Activated naive CD4-positive, alpha-beta T cell treated with anti-CD3 and anti-CD28 coated beads for 36 hours (primary cell): ENCODE measurements around the gene ZNF407. TPM values are rescaled to one million over a fixed set of nuclear protein-coding genes. Genes with fewer than 3 reads are reported as not detected.

Experiments
- CTCF ChIA-PET: fragments of 350-600 bp; sonication (Branson Sonifier 250); formaldehyde crosslinking; loops from one replicate; lab custom pipeline; 2021; ENCODE audit warnings: antibody characterized with exemption; lab: Charles Lee
- DNase-seq: peaks from one replicate; pipeline ENCODE4 v3.0.0-alpha.2; 2020
- H3K27ac Mint-ChIP-seq: one replicate; pipeline ENCODE4 v1.8.0; 2021; ENCODE audit warnings: mild to moderate bottlenecking, mixed read lengths
- H3K27me3 Mint-ChIP-seq: one replicate; pipeline ENCODE4 v1.8.0; 2021; ENCODE audit warnings: low read depth, mixed read lengths
- H3K36me3 Mint-ChIP-seq: one replicate; pipeline ENCODE4 v1.8.0; 2021; ENCODE audit warnings: low read depth, mixed read lengths
- H3K4me1 Mint-ChIP-seq: one replicate; pipeline ENCODE4 v1.8.0; 2021; ENCODE audit warnings: low read depth, mixed read lengths
- H3K4me3 Mint-ChIP-seq: one replicate; pipeline ENCODE4 v1.8.0; 2021; ENCODE audit warnings: mild to moderate bottlenecking, moderate library complexity, mixed read lengths
- H3K9me3 Mint-ChIP-seq: one replicate; pipeline ENCODE4 v1.8.0; 2021; ENCODE audit warnings: mixed read lengths
- intact Hi-C: fragments of 100-400 bp; cut with micrococcal nuclease; formaldehyde crosslinking; loops from one replicate; pipeline ENCODE4 v1.15.1; 2023
- total RNA-seq, 2 experiments: library from RNA; stranded (reverse); gene quantifications; one replicate each; pipeline ENCODE4 v1.2.3, GENCODE V29; 2021

Gene ZNF407
- total RNA-seq, 2 experiments from 2014 or later = 9.8 to 9.9 TPM

GRCh38 chr18:74895686-74896085 is 298.0 kb downstream of the ZNF407 start:
- Mint-ChIP-seq H3K9me3 (no peaks in the 10 kb centered on the region), H3K4me1 (peaks cover 2% of the 10 kb centered on the region), H3K4me3 (no peak overlapping the region), H3K27me3 (no peaks in the 10 kb centered on the region), H3K27ac (no peak overlapping the region), H3K36me3 (peaks cover 3% of the 10 kb centered on the region)
- CTCF ChIA-PET = no interaction called here
- intact Hi-C loops = loop anchor here (1.0 to 5.0 kb wide), 8 partner anchors 67 to 1453 kb away; no protein-coding TSS in a partner anchor
- no peak for DNase-seq

- no peaks in the 10 kb centered on the region for H3K27me3 Mint-ChIP-seq
- no peaks in the 10 kb centered on the region for H3K9me3 Mint-ChIP-seq
- no peak overlapping the region for H3K27ac Mint-ChIP-seq
- no peak overlapping the region for H3K4me3 Mint-ChIP-seq
- DNase-seq = peak; percentile 67
- intact Hi-C loops = loop anchor here (1.0 to 5.0 kb wide), 8 partner anchors 66 to 1452 kb away; no protein-coding TSS in a partner anchor
- H3K4me1 Mint-ChIP-seq = peaks cover 2% of the 10 kb centered on the region
- H3K36me3 Mint-ChIP-seq = no peaks in the 10 kb centered on the region
- CTCF ChIA-PET = interaction anchor here (0.7 to 1.2 kb wide), 4 partner anchors 8 to 276 kb away, joined by 3 to 4 read pairs (median 3); no protein-coding TSS in a partner anchor
Measured at GRCh38 chr18:74896390-74896991, 298.8 kb downstream of the ZNF407 start.

GRCh38 chr18:74897971-74898657 is 300.4 kb downstream of the ZNF407 start:
- H3K27ac Mint-ChIP-seq = no peak overlapping the region
- H3K4me3 Mint-ChIP-seq = no peak overlapping the region
- H3K4me1 Mint-ChIP-seq = peaks cover 2% of the 10 kb centered on the region
- CTCF ChIA-PET = interaction anchor here (1.1 to 1.2 kb wide), 2 partner anchors 10 to 275 kb away, joined by 3 read pairs; no protein-coding TSS in a partner anchor
- intact Hi-C loops = loop anchor here (2.0 to 5.0 kb wide), 4 partner anchors 64 to 1451 kb away; no protein-coding TSS in a partner anchor
- H3K9me3 Mint-ChIP-seq = no peaks in the 10 kb centered on the region
- no peaks in the 10 kb centered on the region for H3K27me3 Mint-ChIP-seq
- no peaks in the 10 kb centered on the region for H3K36me3 Mint-ChIP-seq
- DNase-seq = no peak

- CTCF ChIA-PET = no interaction called here
- H3K4me1 Mint-ChIP-seq = peaks cover 2% of the 10 kb centered on the region
- intact Hi-C loops = loop anchor here (5.0 kb wide), 3 partner anchors 63 to 828 kb away; no protein-coding TSS in a partner anchor
- DNase-seq = no peak
- no peak overlapping the region for H3K4me3 Mint-ChIP-seq
- H3K27ac Mint-ChIP-seq = no peak overlapping the region
- H3K9me3 Mint-ChIP-seq = no peaks in the 10 kb centered on the region
- no peaks in the 10 kb centered on the region for H3K27me3 Mint-ChIP-seq
- no peaks in the 10 kb centered on the region for H3K36me3 Mint-ChIP-seq
Measured at GRCh38 chr18:74898965-74899364, 301.3 kb downstream of the ZNF407 start.

GRCh38 chr18:74899554-74899953 is 301.9 kb downstream of the ZNF407 start:
- Mint-ChIP-seq H3K27me3 (no peaks in the 10 kb centered on the region), H3K36me3 (no peaks in the 10 kb centered on the region), H3K9me3 (no peaks in the 10 kb centered on the region), H3K4me3 (no peak overlapping the region), H3K27ac (no peak overlapping the region), H3K4me1 (peaks cover 2% of the 10 kb centered on the region)
- intact Hi-C loops = loop anchor here (5.0 kb wide), 3 partner anchors 63 to 828 kb away; no protein-coding TSS in a partner anchor
- CTCF ChIA-PET = no interaction called here
- peak; percentile 7 for DNase-seq

- Mint-ChIP-seq H3K36me3 (no peaks in the 10 kb centered on the region), H3K9me3 (no peaks in the 10 kb centered on the region), H3K4me1 (no peaks in the 10 kb centered on the region), H3K27me3 (no peaks in the 10 kb centered on the region), H3K4me3 (no peak overlapping the region), H3K27ac (no peak overlapping the region)
- DNase-seq = no peak
- intact Hi-C loops = no loop called here
- CTCF ChIA-PET = no interaction called here
Measured at GRCh38 chr18:74901362-74902146, 303.9 kb downstream of the ZNF407 start.

GRCh38 chr18:74902147-74902455 is 304.4 kb downstream of the ZNF407 start:
- no peak overlapping the region for H3K27ac Mint-ChIP-seq
- no peak for DNase-seq
- H3K4me3 Mint-ChIP-seq = no peak overlapping the region
- no peaks in the 10 kb centered on the region for H3K9me3 Mint-ChIP-seq
- no peaks in the 10 kb centered on the region for H3K4me1 Mint-ChIP-seq
- intact Hi-C loops = no loop called here
- no peaks in the 10 kb centered on the region for H3K27me3 Mint-ChIP-seq
- H3K36me3 Mint-ChIP-seq = no peaks in the 10 kb centered on the region
- CTCF ChIA-PET = no interaction called here

- no peaks in the 10 kb centered on the region for H3K9me3 Mint-ChIP-seq
- no peak overlapping the region for H3K4me3 Mint-ChIP-seq
- no peak for DNase-seq
- H3K27ac Mint-ChIP-seq = no peak overlapping the region
- H3K27me3 Mint-ChIP-seq = no peaks in the 10 kb centered on the region
- intact Hi-C loops = no loop called here
- H3K36me3 Mint-ChIP-seq = no peaks in the 10 kb centered on the region
- no peaks in the 10 kb centered on the region for H3K4me1 Mint-ChIP-seq
- CTCF ChIA-PET = no interaction called here
Measured at GRCh38 chr18:74905247-74905646, 307.6 kb downstream of the ZNF407 start.

GRCh38 chr18:74906184-74906583 is 308.5 kb downstream of the ZNF407 start:
- no peaks in the 10 kb centered on the region for H3K4me1 Mint-ChIP-seq
- intact Hi-C loops = no loop called here
- H3K4me3 Mint-ChIP-seq = no peak overlapping the region
- no peaks in the 10 kb centered on the region for H3K27me3 Mint-ChIP-seq
- CTCF ChIA-PET = no interaction called here
- H3K9me3 Mint-ChIP-seq = no peaks in the 10 kb centered on the region
- no peak overlapping the region for H3K27ac Mint-ChIP-seq
- H3K36me3 Mint-ChIP-seq = peaks cover 3% of the 10 kb centered on the region
- no peak for DNase-seq

GRCh38 chr18:74914052-74914591 is 316.5 kb downstream of the ZNF407 start:
- CTCF ChIA-PET = no interaction called here
- H3K27me3 Mint-ChIP-seq = no peaks in the 10 kb centered on the region
- H3K27ac Mint-ChIP-seq = no peak overlapping the region
- DNase-seq = no peak
- H3K4me3 Mint-ChIP-seq = no peak overlapping the region
- no peaks in the 10 kb centered on the region for H3K9me3 Mint-ChIP-seq
- peaks cover 3% of the 10 kb centered on the region for H3K36me3 Mint-ChIP-seq
- intact Hi-C loops = no loop called here
- H3K4me1 Mint-ChIP-seq = no peaks in the 10 kb centered on the region

GRCh38 chr18:74914648-74915047 is 317.0 kb downstream of the ZNF407 start:
- no peak overlapping the region for H3K4me3 Mint-ChIP-seq
- CTCF ChIA-PET = no interaction called here

GRCh38 chr18:74916773-74917393 is 319.2 kb downstream of the ZNF407 start:
- DNase-seq = no peak
- Mint-ChIP-seq H3K36me3 (peaks cover 4% of the 10 kb centered on the region), H3K4me3 (no peak overlapping the region), H3K4me1 (no peaks in the 10 kb centered on the region), H3K27ac (no peak overlapping the region), H3K27me3 (no peaks in the 10 kb centered on the region), H3K9me3 (no peaks in the 10 kb centered on the region)
- intact Hi-C loops = no loop called here
- CTCF ChIA-PET = no interaction called here

More at GRCh38 chr18:74914648-74915047, 317.0 kb downstream of the ZNF407 start:
- Mint-ChIP-seq H3K27me3 (no peaks in the 10 kb centered on the region), H3K4me1 (no peaks in the 10 kb centered on the region), H3K27ac (no peak overlapping the region), H3K36me3 (peaks cover 3% of the 10 kb centered on the region), H3K9me3 (no peaks in the 10 kb centered on the region)
- DNase-seq = no peak
- intact Hi-C loops = no loop called here
